Measurements from ENCODE around the gene GAREM2.
A peak's percentile ranks its signal among the peaks of the same experiment; 100 is the strongest.

Gene GAREM2

DNA sequence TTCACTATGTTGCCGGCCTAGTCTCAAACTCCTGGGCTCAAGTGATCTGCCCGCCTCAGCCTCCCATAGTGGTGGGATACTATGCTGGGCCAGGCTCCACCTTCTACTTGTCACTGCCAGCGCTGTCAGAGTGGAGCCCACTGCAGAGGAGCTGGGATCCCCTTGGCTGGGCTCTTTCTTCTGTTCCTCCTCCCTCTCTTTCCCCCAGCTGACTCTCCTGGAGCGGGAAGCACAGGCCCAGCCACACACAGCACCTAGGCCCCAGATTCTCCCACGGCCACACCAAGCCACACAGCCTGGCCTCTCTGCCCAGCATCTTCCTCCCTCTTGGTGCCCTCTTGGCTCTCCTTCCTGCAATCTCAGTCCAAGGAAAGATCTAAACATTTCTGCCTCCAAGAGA is 3.7 kb upstream of the GAREM2 start:
- no peak for DNase-seq

DNA sequence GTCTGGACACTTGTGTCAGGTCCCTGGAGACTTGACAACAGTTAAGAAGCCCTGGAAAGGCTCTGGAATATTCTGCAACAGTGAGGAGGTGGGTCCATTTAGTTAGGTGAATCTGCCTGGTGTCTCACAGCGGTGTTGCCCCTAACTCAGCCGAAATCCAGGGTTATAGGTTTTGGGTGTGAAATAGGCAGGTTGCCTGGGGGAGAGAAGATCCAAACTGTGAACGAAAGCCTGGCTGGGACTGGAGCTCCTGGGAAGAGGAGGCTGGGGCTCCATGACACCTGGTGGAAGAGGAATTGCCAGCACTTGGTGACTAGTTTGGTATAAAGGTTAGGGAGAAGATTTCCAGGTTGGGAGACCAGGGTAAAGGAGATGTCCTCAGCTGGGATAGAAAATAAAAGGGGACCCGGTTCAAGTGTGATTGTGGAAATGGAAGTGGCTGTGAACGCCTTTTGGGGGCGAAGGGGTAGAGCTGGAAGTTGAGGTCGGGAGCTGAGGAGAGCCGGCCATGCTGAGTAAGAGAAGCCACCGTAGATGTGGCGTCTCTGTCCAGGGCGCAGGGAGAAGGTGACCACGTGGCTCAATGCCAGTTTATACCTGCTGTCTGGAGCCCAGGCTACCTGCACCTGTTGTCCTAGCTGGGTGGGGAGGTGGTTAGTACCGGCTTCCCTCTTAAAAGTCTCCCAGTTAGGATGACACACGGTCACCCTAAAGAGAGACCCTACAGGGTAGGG is 3.0 kb upstream of the GAREM2 start:
- DNase-seq = no peak

DNA sequence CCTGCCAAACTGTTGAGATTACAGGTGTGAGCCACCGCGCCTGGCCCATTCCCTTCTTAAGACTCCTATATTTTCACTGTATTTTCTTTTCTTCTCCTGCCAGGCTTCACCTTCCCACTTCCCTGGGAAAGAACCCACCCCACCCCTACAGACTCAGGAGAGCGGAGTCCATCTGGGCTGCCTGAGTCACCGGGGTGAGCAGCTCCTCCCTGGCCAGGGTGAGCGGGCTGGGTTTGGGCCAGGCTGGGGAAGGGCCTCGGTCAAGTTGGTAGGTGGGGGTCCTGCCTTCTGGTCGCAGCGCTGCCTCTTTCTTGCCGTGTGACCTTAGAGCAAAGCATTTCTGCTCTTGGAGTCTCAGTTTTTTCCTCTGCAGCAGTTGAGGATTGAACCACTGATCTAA is 2.1 kb upstream of the GAREM2 start:
- no peak for DNase-seq

DNA sequence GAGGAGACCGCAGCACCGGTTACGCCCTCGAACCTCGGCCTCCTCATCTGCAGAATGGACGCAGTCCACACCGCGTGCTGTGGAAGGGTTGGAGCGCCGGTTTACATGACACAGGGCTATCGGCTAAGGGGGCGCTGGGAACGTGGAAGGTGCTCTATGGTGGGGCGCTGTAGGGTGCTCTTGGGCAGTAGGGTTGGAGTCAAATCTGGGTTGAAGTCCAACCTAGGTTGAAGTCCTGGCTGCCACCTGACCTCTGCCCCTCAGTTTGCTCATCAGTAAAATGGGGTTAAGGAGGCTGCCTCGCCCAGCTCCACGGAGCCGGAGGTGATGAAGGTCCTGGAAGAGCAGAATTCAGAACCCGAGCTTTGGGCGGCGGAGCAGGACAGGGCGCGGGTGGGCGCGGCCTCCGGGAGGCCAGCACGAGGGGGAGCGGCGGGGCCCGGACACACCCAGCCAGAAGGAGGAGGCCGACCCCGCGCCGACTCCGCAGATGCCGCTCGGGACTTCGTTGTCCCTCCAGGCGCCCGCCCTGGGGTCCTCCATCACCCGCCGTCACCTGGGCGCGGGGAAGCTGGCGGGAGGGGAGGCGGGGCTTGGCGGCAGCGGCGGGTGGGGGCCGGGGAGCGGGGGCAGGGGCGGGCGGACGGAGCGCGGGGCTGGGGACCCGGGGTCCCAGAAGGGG is 558 bp upstream of the GAREM2 start:
- DNase-seq = no peak

DNA sequence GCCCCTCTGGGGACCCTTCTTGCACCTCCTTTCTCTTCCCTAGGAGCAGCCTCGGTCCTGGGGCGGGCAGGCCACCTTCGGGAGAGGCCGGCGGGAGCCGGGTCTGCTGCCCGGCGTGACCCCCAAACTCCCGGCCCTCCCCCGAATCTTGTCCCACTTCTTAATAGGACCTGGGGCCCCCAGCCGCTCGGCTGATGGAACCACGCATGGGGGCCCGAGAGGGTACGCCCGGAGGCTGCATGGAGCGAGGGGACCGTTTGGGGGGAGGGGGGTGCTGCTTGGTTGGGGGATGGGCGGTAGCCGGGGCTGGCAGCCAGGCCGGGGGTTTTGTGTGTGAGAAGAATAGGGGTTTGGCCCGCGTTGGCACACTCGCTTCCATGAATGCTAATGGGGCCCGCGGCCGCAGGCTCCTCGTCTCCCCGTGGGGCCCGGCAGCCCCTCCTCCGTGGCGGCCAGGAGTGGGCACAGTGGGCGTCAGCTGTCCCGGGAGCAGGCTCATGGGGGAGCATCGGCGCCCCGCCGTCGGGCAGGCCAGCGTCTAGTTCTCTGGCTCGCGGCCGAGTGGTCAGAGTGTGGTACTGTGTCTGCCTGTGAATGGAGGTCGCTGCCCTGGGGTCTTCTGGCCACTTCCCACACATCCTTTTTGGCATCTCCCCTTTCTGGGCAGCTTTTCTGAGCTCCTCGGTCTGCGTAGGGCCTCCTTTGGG is 1.0 kb downstream of the GAREM2 start:
- DNase-seq = peak in 46 of 58 donors; percentile 30 to 86 (median 62)

DNA sequence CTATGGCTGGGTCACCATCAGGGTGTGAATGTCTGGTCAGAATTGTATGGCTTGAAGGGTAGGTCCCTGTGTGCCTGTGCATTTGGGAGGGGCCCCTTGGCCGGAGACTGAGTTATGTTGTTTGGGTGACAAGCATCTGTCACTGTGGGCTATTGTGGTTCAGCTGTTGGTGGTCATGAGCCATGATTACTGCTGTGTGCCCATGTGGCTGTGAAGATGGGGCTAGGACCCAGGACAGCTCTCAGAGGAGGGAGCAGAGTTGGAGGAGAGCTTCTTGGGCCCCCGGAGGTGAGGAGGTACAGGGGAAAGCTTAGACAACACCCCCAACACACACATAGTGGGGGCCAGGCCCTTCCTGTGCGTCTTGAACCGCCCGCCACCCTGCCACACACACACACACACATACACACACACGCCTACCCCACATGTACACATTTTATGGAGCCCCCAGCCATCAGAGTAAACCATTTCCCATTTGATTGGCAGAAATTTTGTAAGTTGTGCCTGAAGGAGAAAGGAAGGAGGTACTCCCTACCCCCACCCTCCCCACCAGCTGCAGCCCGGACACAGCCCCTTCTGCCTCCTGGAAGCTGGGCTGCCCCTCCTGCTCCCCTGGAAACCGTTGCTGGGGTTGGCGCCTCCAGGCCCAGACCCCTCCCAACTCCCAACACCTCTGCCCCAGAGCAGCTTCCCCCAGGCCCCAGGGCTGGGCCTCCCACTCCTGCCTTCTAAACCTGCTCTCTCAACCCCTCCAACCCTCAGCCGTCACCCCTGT is 2.0 kb downstream of the GAREM2 start:
- DNase-seq = no peak

- no peak for DNase-seq
Observed at GRCh38 chr2:26175466-26176278, 2.8 kb downstream of the GAREM2 start.

DNA sequence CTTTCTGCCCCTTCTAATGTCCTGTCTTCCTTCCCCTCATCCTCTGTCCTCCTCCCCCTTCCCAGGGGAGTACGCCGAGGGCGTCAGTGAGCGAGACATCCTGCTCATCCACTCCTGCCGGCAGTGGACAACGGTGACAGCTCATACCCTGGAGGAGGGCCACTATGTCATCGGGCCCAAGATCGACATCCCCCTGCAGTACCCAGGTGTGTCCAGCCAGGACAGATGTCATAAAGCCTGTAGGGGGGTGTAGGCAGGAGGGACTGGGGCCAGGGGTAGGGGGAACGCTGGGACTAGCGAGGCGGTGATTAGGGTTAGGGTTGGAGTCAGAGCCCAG is 3.4 kb downstream of the GAREM2 start:
- no peak for DNase-seq

DNA sequence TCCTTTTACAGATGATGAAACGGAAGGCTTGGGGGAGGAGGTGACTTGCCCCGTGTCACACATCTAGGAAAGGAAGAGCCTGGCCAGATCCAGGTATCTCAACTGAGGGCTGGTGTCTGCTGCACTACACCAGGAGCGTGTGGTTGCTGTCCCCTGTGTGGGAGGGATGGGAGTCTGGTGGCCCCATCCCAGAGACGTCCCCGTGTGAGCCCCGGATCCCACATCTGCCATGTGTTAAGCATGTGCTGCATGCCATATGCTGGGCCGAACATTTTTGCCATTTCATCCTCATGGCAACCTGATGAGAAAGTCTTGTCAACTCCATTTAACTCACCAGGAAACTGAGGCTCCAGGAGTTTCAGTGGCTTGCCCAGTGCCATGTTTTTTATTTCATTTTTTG is 4.2 kb downstream of the GAREM2 start:
- no peak for DNase-seq

- DNase-seq = no peak
Observed at GRCh38 chr2:26178246-26178645, 5.4 kb downstream of the GAREM2 start.

- peak in 25 of 58 donors; percentile 20 to 65 (median 43) for DNase-seq
Observed at GRCh38 chr2:26178746-26179436, 6.0 kb downstream of the GAREM2 start.

GRCh38 chr2:26179446-26179913 is 6.6 kb downstream of the GAREM2 start:
- DNase-seq = peak in 29 of 58 donors; percentile 23 to 77 (median 41)

GRCh38 chr2:26182441-26182840 is 9.6 kb downstream of the GAREM2 start:
- no peak for DNase-seq

- DNase-seq = no peak
Observed at GRCh38 chr2:26182887-26183630, 10.2 kb downstream of the GAREM2 start.

DNA sequence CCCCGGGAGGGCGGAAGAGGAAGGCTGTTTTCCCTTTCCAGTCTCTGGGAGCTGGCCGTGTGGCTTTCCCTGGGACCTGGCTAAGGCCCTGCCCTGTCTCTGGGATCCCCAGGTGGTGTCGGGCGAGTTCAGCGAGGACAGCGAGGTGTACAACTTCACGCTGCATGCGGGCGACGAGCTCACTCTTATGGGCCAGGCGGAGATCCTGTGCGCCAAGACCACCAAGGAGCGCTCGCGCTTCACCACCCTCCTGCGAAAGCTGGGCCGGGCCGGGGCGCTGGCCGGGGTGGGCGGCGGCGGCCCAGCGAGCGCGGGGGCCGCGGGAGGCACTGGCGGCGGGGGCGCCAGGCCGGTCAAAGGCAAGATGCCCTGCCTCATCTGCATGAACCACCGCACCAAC is 11.2 kb downstream of the GAREM2 start:
- DNase-seq = no peak

DNA sequence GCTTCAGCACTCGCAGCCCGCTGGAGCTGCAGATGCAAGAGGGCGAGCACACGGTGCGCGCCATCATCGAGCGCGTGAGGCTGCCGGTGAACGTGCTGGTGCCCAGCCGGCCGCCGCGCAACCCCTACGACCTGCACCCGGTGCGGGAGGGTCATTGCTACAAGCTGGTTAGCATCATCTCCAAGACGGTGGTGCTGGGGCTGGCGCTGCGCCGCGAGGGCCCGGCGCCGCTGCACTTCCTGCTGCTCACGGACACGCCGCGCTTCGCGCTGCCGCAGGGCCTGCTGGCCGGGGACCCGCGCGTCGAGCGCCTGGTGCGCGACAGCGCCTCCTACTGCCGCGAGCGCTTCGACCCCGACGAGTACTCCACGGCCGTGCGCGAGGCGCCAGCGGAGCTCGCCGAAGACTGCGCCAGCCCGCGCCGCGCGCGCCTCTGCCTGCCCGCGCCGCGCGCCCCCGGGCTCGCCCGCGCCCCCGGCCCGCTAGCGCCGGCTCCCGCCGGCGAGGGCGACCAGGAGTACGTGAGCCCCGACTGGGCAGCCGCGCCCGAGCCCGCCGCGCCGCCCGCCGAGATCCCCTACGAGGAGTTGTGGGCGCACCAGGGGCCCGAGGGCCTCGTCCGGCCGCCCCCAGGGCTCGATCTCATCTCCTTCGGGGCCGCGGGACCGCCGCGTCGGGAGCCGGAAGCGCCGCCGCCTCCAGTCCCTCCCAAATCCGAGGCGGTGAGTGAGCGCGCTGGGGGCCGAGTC is 11.8 kb downstream of the GAREM2 start:
- DNase-seq = peak in 1 of 58 donors; percentile 28

- DNase-seq = no peak
Observed at GRCh38 chr2:26185304-26185928, 12.5 kb downstream of the GAREM2 start.
